Measurements from ENCODE around the gene GRIK3.
"Not testable (repeated sequence)": the region's sequence is repeated elsewhere in the genome, so short reads cannot be mapped to it uniquely, and the experiment has no call there.

Gene GRIK3

DNA sequence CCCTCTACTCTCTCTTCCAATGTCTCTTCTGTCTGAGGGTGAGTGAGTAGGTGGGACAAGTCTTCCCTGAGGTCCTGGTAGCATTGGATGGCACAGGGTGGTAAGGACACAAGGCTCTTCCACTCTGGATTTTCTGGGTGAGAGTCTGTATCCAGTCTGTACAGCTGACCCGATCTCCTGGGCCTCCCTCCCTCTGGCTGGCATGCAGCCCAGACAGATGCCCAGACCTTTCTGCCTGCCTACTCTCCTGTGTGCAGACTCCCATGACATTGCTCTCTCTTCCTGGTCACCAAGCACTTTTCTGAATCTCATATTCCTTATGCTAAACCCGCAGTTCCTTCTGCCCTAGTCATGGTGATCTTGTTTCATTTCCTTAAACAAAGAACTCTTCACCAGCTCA is 100.3 kb downstream of the GRIK3 start:
- no peak for DNase-seq

DNA sequence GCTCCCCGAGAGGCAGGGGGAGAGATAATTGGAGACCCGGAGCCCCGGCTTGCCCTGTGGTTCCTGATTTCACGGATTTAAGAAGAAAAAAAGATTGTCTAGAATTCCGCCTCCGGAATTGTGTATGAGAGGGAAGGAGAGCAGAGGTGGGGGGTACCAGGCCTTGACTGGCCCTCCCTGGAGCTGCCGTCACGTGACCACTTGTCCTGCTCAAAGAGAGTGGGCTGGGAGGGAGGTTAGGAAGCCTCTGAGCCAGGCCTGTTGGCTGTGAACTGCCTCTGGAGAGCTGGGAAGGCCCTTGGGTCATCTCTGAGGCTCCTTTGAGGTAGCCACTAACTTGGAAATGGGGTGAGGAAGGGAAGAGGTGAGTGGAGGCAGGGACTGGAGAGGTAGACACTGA is 106.5 kb downstream of the GRIK3 start:
- no peak for DNase-seq

DNA sequence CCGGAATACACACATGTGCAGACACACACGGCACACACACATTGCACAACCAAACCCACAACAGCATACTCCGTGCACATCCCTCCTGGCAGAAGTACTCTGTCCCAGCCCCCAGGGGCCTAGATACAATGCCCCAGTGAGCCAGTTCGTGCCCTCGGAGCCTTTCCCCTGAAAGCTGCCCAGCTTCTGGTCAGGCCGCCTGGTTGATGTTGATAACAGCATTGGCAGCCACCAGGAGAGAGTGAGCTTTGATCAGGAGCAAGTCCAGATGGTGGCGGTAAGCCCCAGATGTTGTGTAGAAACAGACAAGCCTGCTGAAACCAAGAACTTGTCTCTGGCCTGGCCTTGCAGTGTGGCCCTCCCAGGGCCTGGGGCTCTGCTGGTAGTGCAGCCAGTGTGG is 109.1 kb downstream of the GRIK3 start:
- DNase-seq, result no peak

DNA sequence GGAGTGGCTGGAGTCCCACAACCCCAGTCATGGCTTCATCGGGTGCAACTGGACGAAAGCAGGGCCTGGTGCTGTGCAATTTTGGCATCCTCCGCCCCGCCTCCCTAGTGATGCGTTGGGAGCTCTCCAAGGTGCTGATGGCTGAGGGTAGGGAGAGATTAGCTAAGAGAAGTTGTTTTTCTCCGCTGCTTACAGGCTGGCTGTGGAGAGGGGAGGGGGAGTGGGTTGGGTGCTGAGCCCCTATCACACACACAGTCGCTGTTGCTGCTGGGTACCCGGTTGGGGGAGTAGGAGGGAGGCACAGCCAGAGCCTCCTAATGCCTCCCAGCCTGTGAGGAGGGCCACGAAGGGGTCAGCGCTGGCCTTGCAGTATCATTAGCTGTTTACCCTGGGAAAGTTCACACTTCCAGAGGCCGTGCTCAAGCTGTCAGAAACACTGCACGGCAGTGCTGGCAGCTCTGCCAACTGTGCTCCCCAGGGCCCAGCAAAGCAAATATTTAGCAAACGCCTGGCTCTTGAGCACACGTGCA is 110.0 kb downstream of the GRIK3 start:
- DNase-seq, result peak; percentile 22

DNA sequence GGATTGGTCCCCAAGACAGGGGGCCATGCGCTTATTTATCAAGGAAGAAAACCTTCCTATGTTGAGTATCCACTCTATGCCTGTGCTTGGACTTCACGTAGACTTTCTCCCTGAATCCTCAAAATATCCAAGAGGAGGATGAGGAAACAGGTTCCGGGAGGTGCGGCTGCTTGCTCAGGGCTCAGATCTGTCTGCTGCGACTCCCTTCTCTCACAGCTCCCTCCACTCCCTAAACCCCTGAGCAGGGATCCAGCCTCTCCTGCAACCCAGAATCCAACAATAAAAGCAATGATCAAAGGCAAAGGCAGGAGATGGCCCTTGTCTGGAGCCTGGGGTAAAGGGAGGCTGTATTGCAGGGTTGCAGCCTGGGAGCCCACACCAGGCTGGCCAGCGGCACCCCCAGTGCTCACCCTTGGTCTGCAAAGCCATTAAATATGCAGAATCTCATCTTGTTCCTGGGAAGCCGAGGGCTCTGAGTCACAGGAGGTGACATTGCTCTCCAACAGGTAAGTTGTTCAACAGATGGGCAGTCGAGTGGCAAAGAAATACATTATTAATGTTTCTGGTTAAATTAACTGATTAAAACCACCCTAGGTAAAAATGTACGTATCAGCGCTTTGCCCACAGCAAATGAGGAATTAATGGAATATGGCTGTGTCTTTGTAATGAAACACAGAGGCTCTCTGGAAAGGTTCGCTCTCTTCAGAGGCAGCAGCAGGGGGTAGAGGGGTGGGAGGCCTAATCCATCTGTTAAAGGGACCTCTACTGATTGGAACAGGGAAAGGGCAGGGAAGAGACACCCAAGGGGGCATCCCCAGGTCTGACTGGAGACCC is 111.5 kb downstream of the GRIK3 start:
- DNase-seq, result no peak

DNA sequence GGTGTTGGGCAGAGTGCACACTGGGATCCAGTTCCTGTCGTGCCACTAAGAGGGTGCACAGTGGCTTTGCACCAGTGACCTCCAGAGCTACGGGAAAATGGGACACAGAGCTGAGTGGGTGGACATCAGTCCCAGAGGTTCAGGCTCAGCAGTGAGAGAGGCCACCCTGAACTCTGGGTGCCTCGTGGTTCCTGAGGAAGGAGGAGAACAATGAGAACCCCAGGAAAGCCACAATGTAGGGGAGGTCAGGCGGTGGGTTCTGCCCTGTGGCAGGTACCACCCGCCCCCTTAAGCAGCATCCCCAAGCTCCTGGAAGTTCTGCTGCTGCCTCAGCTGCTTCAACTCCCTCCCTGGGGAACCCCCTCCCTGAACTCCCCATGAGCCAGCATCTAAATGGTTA is 112.2 kb downstream of the GRIK3 start:
- no peak for DNase-seq

DNA sequence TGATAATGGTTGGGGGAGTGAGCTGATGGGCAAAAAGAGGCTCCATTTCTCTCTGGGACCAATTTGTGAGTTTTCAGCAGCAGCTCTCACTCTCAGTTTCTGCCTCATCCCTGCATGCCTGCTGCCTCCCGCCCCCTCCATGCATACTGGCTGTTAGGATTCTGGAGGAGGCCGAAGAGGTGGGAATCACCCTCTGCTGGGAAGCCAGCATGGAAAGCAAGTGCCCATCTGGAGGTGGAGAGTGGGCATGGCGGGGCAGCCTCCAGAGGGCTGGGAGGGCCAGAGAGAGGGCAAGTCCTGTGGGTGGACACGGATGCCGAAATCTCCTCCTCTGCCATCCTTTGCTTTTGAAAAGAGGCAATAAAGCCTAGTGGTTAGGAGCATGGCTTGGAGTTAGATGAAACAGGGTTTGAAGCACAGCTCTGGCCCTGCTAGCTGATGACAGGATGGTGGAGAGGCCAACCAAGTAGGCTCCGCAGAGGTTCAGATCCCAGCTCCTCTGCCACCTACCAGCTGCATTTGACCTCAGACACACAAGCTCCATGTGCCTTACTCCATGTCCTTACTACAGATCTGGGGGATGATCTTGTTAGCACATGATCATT is 113.4 kb downstream of the GRIK3 start:
- no peak for DNase-seq

DNA sequence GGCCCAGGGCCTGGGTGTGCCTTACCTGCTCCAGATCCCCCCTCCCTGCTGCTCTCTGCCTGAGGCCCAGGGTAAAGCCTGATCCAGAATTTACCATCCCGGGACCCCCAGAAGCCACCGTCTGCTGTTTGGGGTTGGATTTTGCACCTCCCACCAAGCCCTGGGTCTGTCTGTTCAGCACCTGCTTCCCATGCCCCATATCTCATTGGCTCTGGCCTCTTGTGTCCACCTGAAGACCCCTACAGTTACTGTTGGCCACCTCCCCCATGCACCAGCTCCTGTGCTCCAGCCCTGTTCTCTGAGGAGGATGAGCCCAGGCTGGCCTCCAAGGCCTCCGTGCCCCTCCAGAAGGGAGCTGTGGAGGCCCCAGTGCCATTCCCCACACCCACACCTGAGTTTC is 113.9 kb downstream of the GRIK3 start:
- no peak for DNase-seq

DNA sequence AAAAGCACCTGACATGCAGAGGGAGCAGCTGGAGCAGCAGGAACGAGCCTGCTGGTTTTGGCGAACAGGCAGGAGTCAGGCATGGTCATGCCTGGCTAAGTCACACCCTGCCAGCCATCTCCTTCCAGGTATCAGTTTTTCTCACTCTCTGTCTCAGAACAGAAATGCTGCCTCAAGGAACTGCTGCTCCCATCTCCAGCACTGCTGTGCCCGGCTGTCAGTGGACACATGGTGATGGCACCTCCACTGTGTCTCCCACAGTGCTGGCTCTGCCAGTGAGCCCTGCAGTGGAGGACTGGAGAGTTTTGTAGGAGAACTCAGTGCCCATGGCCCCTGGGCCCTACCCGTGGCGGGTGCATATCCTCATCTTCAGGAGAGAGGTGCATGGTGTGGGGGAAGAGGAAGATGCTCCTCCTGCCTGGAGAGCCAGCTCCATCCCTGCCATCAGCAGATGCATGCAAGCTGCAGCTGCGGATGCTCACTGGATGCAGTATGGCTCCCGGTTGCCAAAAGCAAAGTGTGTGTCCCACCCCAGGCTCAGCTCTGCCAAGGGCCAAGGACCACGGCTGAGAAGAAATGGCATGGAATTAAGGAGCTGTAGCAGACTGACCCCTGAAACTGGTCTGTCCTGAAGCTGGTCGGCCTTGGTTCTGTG is 114.7 kb downstream of the GRIK3 start:
- DNase-seq, result no peak

DNA sequence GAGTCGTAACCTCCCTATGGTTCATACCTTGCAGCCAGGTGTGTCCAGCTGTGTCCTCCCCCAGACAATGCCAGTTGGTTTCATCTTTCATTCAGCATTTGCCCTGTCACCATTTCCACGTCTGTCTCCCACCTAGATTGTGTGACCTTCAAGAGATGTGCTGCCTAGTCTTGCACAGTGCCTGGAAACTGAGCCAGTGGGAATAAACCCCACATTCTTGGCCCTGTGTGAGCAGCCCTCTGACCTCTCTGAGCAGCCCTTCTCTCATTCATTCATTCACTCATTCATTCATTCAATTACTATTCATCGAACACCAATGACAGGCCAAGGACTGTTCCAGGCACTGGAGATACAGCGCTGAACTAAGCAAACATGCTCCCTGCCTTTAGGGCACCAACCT is 115.7 kb downstream of the GRIK3 start:
- no peak for DNase-seq

DNA sequence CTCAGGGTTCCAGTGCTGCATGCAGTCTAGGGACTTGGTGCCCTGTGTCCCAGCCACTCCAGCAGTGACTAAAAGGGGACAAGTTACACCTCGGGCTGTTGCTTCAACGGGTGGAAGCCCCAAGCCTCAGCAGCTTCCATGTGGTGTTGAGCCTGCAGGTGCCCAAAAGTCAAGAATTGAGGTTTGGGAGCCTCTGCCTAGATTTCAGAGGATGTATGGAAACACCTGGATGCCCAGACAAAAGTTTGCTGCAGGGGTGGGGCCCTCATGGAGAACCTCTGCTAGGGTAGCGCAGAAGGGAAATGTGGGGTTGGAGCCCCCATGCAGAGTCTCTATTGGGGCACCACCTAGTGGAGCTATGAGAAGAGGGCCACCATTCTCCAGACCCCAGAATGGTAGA is 117.8 kb downstream of the GRIK3 start:
- DNase-seq, result not testable (repeated sequence)

DNA sequence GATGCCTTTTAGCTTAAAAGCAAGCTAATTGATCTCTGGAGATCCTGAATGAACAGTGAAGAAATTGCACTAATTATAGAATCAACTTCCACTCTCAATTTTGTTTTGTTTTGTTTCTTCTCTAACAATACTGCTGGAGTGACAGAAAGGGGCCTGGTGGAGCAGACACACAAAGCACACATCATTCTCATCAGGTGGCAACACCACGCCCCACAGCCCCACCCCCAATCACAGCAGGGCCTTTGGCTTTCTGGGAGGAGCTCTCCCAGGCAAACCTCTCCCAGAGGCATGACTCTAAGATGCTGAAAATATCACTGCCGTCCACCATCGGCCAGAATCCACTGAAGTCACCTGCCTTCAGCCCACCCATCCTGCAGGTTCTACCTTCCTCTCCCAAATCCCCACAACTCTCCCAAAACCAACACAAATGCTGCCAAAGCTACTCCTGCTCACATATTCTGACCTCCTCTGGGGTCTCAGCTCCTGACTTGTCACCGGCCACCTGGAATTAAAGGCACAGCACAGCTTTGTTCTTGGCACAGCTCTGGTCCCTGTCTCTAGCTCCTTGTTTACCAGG is 120.7 kb downstream of the GRIK3 start:
- no peak for DNase-seq

DNA sequence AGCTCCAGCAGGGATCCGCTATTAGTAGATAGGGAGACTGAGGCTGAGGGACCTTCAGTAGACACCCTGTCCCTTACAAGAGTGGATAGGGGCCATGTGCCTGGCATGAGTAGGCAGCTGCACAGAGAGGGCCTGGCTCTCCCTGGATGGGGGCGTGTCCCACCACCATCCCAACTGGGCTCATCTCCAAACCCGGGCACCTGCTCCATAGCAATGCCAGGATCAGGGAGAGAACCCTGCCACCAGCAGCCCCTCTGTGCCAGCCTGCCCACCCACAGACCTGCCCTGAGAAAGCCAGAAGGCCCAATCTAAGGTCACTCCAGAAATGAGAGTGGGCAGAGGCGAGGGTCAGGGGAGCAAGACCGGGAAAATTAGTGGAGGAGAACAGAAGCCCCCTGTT is 121.3 kb downstream of the GRIK3 start:
- no peak for DNase-seq

DNA sequence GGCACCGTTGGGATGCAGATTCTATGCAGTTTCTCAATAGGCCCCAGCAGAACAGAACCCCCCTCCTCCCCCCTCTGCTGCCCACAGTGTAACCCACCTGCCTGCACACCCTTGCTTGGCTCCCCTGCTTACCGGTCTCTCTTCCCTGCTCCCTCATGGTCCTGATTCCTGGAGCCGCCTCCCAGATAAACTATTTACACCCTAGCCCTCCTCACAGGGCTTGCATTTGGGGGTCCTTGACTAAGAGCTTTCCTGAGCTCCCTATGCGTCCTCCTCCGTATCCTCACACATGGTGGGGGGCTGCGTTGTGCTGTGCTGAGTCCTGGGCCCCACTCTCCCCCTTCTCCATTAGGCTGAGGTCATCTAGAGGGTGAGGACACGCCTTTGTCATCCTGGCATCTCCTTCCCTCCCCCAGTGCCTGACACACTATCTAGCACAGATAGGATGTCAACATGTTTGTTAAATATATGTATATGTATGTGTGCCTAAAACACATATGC is 121.9 kb downstream of the GRIK3 start:
- no peak for DNase-seq

DNA sequence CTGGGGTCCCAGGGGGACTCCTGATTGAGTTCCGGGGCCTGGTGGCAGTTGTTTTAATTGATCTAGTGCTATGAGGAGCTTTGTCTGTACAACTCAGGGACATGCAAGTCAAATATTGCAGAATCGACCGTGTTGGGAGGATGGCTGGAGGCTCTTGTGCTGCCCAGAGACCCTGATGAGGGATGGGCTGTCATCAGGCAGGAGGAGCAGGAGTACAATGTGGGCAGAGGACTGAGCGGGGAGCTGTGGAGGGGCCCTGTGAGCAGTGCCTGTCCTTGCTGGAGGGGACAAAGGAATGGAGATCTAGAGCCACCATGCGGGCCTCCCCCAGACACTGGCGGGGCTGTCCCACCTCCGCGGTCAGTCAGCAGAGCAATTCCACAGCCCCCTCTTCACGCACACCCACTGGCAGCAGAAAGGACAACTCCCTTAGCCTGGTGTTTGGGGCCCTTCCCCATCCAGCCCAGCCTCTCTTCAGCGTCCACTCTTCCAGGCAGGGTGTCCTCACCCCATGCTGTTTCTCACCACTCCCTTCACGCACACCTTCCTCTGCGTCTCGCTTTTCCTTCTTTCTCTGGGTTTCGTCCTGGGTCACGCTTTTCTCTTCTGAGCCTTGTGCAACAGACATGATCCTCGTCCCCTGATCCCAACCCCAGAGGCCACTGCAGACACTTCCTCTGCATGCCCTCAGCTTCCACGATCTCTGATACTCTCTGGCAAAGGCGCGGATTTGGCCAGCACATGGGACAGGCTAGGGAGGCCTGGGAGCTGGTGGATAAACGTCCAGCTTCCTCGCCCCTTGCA is 122.6 kb downstream of the GRIK3 start:
- DNase-seq, result no peak

DNA sequence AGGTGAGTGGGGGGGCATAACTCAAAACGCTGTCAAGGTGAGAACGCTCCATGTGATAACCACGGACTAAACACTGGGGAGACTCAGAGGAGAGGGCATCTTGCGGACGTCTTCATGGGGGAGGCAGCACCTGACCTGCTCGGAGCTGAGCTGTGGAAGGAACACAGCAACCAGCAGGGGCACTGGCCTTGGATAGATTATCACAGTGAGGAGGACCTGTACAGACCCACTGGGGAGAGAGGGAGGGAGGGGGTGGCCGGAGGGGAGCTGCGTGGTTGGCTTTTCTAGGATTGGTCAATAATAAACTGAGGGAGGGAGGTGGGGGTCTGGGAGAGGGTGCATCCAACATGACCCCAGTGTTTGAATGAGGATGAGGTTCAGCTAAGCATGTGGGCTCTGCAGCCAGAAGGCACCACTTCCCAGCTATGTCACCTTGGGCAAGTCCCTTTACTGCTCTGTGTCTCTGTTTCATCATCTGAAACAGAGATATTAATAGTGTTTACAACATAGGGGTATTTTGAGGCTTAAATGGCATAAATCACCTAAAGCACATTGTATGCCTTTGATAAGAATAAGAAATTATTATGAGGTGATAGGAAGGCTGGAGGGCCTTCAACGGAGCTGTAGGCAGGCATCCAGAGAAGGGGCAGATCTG is 123.3 kb downstream of the GRIK3 start:
- DNase-seq, result no peak

DNA sequence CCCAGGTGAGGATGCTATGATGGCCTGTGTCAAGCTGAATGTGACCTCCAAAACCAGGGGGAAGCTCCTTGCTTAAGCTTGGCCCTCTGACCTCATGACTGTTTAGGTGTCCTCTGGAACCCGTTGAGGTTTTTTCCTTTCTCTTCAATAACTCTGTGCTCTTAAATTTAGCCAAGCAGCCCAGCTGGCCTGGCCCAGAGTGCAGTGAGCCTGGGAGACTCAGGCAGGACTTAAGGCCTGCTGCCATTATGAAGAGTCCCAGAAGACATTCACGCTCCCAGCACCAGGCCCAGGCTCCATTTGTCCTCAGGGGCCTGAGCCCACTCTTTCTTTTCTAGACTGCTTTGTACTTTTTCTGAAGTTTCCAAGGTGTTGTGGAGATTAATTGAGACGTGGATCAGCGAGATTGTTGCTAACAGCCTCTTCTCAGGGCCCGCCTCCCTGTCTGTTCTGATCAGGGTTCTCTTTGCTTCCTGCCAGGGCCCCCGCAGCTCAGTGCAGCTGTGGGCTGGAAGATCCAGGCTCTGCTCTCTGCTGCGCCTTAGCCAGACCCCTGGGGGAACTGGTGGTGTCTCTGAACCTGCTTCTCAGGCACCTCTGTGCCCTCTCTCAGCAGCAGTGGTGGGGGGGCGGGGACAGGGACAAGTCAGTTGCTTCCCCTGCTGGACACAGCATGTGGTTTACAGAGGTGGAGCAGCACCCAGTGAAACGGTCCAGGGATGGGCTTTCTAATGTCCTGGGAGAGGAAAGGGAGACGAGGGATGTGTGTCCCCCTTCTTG is 124.2 kb downstream of the GRIK3 start:
- DNase-seq, result no peak

DNA sequence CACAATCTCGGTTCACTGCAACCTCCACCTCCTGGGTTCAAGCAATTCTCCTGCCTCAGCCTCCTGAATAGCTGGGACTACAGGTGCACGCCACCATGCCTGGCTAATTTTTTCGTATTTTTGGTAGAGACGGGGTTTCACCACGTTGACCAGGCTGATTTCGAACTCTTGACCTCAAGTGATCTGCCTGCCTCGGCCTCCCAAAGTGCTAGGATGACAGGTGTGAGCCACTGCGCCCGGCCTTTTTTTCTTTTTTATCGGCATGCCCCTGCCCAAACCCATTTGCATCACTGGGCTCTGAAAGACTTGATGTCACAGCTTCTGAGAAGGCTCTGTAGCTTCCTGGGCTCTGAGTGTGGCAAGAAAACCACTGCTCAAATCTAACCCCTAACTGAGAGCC is 125.0 kb downstream of the GRIK3 start:
- not testable (repeated sequence) for DNase-seq

DNA sequence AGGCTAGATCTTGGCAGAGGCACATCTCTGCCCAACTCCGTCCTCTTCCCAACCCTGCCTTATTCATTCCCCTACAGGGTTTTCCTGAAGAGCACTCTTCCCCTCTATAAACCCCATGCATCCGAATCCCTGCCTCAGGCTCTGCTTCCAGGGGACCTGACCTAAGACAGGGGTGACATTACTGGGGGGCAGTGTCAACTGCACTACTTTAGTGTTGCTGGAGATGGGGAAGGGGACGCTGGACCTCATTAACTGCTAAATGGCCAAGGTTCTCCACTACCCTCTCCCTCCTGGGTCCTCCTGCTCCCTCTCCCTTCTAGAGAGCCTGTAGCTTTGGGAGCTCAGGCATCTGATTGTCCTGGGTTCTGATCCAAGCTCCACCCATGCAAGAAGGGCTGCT is 126.2 kb downstream of the GRIK3 start:
- DNase-seq, result no peak

DNA sequence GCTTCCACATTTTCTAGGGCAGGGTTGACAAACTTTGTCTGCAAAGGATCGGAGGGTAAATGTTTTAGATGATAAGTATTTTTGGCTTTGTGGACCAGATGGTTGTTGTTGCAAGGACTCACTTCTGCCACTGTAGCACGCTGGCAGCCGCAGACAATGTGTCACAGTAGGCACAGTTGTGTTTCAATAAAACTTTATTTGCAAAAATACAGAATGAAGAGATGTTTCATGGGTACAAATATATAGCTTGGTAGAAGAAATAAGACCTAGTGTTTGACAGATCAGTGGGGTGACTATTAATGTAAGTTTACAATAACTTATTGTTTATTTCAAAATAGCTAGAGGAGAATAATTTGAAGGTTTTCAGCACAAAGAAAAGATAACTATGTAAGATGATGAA is 127.8 kb downstream of the GRIK3 start:
- DNase-seq, result no peak

DNA sequence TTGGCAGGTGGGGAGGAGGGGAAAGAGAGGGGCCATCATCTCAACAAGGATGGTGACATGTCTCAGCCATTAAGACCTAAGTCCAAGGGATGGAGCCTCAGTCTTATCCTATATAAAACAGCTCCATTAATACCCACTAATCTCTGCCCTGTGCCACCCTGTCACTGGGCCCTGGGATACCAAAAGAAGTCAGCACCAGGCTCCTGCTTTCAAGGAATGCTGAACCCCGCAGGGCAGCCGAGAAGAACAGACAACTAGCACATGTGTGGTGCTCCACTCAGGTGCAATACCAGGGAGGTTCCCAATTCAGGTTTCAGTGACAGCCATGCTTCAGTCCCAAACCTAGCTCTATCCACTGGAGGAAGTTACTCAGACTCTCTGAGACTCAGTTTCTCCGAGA is 128.4 kb downstream of the GRIK3 start:
- DNase-seq, result no peak
